ENCODE results near the gene NIPSNAP3A.
A peak's percentile ranks its signal among the peaks of the same experiment; 100 is the strongest.

NIPSNAP3A gene

DNA sequence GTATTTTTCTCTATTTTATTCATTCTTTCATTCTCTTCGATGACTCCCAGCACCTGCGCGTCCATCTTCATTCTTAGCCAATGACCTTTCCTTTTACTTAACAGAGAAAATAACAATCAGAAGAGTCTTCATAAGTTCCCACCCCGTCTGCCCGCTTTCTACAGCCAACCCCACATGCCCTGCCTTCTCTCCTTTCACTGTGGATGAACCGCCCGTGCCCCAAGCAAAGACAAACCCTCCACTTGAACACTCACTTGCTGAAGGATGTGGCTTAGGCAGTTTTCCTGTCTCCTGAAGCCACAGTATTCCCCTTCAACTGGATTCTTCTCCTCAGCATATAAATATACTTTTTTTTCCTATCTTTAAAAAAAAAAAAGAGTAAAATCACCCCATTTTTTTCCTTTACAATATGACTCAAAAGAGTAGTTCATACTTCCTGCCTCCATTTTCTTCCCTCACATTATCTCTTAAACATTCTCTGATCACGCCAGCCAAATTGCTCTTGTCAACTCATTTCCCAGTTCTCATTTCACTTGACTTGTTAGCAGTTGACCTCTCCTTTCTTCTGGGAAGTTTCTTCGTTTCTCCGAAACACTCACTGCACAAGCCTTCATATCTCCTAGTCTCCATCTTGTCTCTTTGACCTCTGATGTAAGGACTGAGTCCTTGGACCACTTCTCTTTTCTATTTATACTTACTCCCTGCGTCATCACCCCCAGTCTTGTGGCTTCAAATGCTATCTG, 27.5 kb downstream of the NIPSNAP3A start:
- no peak for DNase-seq (ENCODE audit: low spot score)

DNA sequence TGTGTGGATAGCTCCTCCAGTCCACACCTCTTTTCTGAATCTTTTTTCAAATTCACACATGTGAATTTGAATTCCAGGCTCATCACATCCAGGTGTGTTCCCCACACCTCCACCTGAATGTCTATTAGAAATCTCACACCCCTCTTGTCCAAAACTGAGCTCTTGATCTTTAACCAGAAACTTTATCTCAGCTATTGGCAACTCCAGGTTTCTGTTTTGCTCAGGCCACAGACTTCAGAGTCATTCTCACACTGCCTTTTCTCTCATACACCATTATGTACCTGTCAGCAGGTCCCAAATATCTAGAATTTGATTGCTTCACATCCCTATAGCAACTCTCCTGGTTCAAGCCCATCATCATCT, 28.1 kb downstream of the NIPSNAP3A start:
- DNase-seq (ENCODE audit: low spot score), result no peak

DNA sequence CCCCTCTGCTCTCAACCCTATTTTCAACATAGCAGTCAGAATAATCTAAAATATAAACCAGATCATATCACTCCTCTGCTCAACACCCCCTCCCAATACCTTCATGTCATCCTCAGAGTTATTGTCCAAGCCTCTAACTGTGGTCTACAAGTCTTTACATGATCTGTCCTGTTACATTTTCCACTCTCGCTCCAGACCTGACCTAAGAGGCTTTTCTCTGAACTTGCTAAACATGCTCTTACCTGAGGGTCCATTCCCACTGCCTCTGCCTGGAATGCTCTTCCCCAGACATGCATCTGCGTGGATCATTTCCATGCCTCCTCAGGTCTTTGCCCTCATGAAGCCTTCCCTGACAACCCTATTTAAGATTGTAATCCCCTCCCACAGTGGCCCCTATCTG, 28.5 kb downstream of the NIPSNAP3A start:
- DNase-seq (ENCODE audit: low spot score), result no peak

DNA sequence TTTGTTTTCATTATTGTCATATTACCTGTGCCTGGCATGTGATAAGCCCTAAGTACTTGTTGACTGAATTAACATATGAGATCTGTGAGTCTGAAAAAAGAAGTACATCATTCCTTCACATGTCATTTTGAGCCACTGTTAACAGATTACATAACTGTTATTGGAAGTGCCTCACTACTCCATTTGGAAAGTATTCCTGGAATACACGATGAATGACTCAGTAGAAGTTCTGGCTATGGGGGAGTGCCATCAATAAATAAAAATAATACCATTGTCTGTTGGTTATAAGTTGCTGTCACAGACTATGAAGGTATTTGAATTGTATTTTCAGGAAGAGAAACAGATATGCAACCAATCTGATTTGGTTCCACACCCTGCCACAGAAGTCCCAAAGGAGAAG, 29.3 kb downstream of the NIPSNAP3A start:
- DNase-seq (ENCODE audit: low spot score), result no peak

DNA sequence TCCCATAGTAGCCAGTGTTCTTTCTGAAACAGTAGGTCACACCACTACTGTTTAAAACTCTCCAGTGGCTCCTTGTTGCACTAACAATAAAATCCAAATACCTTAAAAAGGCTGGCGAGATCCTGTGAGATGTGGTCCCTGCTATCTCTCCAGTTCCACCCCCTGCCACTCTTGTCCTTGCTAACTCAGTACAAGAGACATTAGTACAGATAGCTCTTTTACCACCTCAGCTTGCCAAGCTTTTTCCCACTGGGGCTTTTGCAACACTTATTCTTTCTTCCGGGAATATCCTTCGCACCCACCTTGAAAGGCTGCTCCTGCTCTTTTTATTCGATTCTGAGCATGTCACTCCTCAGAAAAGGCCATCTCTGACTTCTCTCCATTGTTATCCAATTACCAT, 31.3 kb downstream of the NIPSNAP3A start:
- DNase-seq (ENCODE audit: low spot score), result no peak

DNA sequence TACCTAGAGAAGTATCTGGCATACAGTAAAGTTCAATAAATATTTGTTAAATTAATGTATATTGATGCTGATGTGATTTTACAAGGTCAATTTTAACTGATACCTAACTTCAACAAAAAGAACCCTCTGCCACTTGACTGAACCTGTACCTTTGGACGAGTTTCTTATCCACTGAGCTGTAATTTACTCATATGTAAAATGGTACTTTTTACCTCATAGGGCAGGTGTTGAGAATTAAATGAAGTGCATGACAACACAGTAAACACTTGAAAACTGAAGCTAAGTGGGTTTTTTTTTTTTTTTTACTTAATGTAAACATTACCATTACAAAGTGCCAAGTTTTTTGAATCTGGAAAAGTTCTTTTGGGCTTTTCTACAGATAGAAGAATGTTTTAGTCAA, 31.9 kb downstream of the NIPSNAP3A start:
- DNase-seq (ENCODE audit: low spot score), result no peak

DNA sequence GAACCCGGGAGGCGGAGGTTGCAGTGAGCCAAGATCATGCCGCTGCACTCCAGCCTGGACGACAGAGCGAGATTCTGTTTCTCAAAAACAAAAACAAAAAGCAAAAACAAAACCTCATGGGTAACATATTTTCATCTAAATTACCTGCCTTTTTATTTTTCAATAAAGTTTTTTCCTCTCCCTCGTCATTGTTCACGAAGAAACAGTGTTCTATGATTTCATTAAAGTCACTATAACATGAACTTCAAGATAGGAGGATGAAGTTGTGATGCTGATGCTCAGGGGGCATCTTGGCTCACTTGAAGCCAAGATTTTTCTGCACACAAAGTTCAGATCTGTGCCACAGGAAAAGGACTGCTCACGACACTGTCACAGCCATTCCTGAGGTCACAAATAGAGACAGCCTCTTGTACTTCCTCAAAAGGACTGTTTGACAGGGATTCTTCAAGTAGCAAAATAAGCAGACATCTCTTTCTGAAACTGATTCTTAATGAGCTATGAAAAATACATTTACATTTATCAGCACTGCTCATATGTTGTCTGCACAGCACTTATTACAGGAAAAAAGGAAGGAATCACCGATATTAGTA, 32.6 kb downstream of the NIPSNAP3A start:
- DNase-seq (ENCODE audit: low spot score), result no peak

DNA sequence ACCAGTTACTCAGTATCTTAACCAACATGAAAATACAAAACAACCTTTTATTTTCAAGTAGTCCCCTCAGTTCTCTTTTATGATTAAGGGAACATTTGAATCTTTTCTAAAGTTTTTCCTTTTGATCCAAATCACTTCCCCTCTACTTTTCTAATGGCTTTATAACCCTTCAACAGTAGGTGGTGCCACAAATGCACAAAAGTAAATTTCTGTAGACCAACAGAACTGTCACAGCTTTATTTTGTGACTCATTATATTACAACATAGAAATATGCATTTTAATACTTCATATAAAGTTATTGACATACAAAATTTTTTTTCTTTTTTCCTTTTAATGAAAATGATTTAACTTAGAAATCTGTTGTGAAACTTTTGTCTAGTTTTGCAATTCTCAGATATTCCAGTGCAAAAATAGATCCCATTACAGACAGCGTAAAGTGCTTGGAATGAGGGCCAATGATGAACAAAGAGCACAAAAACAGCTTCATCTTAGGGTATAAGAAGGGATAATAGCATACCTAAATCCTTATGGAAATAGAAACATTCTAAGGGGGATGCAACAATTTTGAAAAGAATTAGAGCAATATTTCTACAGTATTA, 33.4 kb downstream of the NIPSNAP3A start:
- DNase-seq (ENCODE audit: low spot score), result peak; percentile 40

DNA sequence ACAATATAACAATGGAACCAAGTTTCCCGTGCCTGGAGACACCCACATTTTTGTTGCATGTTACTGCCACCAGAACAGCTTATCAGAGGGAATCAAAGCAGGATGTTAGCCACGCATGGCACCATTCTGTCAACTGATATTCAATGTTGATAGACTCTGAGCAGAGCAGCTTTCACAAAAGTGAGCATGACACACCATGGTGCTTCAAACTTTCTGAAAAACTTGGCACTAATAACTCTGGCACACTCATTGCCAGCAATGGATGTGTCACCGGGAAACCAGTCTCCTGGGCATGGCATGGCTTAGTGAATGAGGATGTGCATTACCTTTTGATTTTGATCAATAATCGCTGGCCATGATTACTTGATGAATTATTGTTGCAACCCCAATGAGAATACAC, 36.1 kb downstream of the NIPSNAP3A start:
- no peak for DNase-seq (ENCODE audit: low spot score)

DNA sequence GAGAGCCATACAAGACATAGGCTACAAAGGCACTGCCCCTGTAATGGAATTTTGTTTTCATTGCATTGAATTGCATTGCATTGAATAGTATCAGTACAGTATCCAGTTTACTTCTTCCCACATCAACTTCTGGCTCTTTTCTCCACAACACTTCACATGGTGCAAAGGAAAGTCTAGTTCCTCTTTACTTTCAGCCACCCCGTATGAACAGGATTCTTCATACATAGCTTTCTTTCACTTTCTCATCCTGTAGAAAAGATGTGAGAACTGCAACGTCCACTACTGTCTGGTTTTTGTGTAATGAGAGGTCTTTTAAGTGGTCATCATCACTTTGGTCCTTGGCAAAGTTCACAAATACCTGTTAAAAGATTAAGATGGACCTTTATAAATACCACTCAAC, 36.6 kb downstream of the NIPSNAP3A start:
- DNase-seq (ENCODE audit: low spot score), result no peak

DNA sequence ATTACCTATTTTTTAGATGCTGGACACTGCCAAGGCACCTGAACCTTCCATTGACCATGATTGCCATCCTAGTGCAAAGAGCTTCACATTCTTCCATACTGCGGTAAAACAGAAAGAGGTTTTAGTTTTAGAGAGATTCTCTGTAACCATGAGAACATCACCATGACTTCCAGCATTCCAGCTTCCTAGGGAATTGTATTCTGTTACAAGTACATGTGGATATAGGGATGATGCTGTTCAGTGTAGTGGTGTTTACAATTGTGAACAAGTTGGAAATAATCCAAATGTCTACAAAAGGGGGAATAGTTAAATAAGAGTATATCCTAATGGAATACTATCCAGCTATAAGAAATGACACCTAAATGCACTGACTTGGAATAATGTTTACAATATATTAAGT, 38.8 kb downstream of the NIPSNAP3A start:
- no peak for DNase-seq (ENCODE audit: low spot score)

DNA sequence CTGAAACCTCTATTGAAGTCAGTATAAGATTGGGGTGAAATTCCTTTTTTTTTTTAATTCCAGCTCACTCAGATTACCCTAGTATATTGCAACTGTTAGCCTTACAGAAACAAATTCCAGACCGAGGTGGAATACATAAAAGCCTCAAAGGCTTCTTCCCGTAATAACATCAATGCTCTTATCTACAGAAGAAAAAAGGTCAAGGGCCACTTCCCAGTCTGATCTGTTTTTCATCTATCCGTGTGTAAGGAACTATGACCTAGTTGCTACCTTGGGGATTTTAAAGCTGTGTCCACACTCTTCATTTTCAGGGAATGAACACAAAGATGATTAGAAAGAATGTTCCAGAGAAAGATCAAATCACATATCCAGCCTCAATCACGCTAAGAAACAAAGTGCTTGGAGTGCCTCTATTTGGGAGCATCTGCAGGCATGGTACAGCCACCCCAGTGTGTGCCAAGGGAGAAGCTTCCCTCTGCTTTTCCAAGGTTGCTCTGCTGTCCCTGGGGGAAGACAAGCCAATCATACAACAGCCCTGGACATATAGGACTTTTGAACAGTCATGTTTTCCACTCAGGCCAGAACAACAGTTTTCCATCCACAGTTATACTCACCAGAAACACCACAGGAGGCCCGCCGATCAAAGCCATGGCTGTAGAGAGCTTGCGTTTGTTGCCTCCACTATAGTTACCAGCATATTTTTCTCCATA, 40.0 kb downstream of the NIPSNAP3A start:
- no peak for DNase-seq (ENCODE audit: low spot score)

DNA sequence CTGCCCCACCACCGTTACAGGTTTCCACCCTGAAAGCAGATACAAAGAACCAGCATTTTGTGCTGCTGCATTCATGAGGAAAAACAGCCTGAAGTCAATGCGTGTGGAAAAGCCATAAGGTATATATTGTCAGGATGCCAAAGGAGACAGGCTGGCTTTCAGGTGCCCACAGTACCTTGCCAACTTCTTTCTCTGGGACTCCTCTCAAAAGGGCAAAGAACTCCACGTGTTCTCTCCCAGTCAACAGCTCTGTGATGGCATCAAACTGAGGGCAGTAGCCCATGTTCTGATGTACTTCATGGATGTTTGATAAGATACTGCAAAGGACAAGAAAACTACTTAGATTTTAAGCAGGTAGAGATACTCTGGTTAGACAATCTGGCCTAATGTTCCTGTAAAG, 40.8 kb downstream of the NIPSNAP3A start:
- DNase-seq (ENCODE audit: low spot score), result no peak

DNA sequence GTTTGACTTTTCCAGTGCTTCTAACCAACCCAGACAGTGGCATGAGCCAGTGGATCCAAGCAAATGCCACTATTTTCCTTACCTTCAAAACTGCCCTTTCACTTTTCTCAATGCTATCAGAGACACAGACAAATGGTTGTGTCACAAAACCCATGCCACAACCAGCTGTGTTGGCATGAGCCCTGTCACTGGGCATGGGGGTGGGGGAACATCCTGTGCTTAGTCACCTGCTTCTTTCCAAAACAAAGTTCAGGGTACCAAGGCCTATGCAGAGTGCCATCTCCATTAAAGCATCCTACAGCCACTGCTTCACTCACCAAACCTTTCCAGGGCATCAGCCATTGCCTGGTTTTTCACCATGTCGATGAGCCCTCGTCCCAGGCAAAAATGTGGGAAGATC, 46.6 kb downstream of the NIPSNAP3A start:
- no peak for DNase-seq (ENCODE audit: low spot score)

DNA sequence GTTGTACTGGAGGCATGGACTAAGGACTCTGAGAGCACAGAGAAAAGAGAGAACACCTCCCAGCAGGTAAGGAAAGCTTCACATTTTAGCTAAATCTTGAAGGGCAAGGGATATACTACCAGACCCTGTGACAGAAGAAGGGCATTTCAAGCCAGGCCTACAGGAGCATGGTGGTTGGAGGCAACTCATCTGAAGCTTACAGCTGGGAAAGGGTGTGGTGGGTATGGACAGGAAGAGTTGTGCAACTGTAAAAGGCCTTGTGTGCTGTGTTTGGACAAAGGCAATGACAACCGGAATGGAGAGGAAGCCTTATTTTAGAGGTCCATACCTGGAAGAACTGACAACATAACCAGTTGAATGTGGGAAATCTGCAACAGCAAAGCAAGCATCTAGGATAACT, 47.6 kb downstream of the NIPSNAP3A start:
- no peak for DNase-seq (ENCODE audit: low spot score)

DNA sequence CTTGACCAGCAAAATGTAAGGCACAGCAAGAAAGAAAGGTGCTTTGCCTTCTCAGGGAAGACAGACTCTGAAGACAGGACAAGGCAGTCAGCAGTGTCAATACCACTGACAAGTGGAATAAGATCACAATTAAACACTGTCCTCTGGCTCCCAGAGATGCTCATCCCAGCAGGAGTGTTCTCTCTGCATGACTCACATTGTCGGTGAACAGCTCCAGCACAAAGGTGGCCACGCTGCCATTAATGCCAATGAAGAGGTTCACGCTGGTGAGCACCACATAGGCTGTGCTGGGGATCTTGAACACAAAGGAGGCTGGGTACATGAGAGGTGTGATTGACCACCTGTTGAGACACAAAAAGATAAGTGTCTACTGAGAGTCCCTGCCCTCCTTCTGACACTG, 48.4 kb downstream of the NIPSNAP3A start:
- no peak for DNase-seq (ENCODE audit: low spot score)

DNA sequence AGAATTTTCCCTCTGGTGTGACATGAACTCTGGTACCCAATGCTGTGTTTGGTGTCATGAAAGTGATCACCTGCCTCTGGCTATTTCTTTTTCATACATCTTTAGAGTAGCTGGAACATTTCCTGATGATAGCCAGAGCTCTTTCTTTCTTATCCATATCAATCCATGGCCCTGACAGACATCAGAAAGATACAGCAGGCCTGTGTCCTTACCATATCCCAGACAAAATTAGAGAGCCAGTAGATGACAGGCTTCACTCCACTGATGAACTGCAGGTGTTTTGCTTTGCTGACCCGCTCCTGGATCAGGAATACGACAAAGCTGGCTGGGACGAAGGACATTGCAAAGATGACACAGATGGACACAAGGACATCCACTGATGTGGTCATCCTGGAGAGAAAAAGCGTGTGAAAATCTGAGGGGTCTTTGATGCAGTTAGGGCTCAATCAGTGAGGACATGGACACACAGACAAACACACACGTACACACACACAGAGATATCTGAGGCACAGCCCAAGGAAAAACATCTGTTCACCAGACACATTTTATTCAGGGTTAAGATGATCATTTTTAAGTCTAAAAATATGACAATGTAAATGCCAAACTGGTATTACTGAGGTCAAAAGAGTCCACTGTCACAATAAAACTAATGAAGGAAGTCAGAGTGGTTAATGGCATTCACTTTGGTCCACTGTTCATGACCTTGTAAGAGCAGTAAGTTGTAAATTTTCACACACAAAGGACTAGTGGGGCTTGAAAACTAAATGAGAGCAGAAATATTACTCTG, 50.9 kb downstream of the NIPSNAP3A start:
- no peak for DNase-seq (ENCODE audit: low spot score)

DNA sequence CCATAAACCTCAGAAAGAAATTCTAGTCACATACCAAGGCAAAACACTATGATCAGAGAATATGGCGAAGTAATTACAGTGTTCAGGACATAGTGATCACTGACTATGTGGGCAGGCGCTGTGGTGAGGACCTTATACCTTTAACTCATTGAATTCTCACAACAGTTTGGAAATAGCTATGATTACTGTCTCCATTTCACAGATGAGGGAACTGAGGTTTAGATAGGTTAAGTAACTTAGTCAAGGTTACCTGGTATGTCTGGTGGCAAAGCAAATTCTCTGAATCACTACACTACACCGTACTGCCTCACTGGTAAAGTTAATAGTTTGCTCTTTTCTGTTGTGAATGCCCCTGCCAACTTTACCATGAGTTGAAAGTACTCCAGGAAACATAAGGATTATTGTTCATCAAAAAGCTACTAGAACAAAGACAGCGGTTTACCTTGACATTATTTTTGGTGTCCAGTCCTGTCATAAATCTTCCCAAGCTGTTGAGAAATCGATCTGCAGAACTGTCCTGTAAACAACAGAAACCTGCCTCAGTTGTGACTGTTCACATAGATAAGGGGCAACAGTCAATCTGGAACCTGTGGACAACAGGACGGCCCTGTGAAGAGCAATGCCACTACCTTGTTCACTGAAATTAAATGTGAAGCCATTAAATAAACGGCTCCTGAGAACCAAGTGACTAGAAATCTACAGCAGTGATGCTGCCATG, 52.7 kb downstream of the NIPSNAP3A start:
- no peak for DNase-seq (ENCODE audit: low spot score)

DNA sequence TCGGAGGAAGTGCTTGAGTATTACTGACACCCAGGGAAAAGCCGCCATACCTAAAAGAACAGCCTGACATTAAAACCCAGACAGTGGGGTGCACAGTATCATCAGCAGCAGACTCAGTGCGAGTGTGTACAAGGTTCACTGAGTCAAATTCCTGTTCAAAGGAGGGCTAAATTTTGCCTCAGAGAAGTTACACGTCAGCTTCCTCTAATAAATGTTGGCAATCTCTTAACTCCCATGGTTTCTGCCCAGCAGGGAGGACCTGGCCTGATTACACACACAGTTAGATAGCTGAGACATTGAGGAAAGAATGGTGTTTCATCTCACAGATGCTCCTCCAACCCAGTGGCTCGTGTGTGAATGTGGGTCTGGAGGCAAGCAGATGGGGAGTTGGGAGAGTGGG, 54.6 kb downstream of the NIPSNAP3A start:
- DNase-seq (ENCODE audit: low spot score), result no peak

DNA sequence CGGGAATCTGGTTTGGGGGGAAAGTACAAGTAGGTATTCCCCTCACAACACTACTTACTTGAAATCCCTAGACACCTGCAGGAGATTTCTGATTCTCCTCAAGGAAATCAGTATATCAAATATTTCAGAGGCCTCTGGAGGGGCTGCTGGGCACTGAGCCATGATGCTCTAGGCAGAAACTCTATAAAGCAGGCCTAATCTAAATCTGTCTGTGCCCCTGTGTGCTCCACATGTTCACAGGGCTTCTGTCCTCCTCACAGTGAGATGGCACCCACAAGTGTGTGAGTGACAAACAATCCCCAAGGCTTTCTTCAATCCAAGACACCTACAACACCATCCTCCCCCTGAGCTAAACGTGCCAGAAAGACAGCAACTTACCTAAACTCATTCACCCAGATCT, 55.4 kb downstream of the NIPSNAP3A start:
- no peak for DNase-seq (ENCODE audit: low spot score)

DNA sequence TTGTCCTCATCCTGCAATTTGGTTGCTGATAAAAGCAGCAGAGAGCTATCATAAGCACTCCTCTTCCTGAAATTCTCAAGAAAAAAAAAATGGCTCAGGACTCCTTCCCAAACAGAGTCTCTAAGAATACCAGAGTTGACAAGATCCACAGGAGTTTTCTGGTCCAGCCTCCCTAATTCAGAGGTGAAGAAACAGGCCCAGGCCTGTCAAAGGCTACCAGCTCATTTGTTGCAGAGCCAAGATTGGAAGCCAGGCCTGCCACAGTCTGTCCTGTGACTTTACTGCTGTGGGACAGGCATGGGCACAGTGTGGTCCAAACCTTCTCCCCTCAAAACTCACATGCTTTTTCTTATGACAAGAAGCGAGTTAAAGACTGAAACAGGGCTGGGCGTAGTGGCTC, 58.0 kb downstream of the NIPSNAP3A start:
- no peak for DNase-seq (ENCODE audit: low spot score)
